ENCODE results near the gene DEK. TPM values are rescaled to one million over a fixed set of nuclear protein-coding genes. Genes with fewer than 3 reads are reported as not detected.

DEK gene
- total RNA-seq, 1 donor from 2014 or later: 64.9 TPM

- Histone ChIP-seq H3K27me3 (no peaks in the 10 kb centered on the region), H3K4me3 (no peak overlapping the region), H3K9me3 (no peaks in the 10 kb centered on the region), H3K27ac (no peak overlapping the region), H3K4me1 (peaks cover 15% of the 10 kb centered on the region), H3K36me3 (peaks cover 34% of the 10 kb centered on the region)
- no peak for TF ChIP-seq CTCF (IDR thresholded peaks at IDR 0.05)
- intact Hi-C loops (cut with DNase I): no loop called here
- no peak for ATAC-seq
- DNase-seq: no peak
Measured at GRCh38 chr6:18259675-18260447, 4.5 kb downstream of the DEK start.

- no peak overlapping the region for H3K27ac ChIP-seq
- DNase-seq (no peak), ATAC-seq (no peak)
- peaks cover under 1% of the 10 kb centered on the region for H3K4me1 ChIP-seq
- TF ChIP-seq CTCF (IDR thresholded peaks at IDR 0.05): no peak
- peaks cover 74% of the 10 kb centered on the region for H3K36me3 ChIP-seq
- H3K27me3 ChIP-seq: no peaks in the 10 kb centered on the region
- H3K4me3 ChIP-seq: no peak overlapping the region
- H3K9me3 ChIP-seq: no peaks in the 10 kb centered on the region
- intact Hi-C loops (cut with DNase I): no loop called here
Measured at GRCh38 chr6:18254793-18255192, 9.5 kb downstream of the DEK start.

GRCh38 chr6:18253635-18254034 is 10.7 kb downstream of the DEK start:
- H3K4me1 ChIP-seq: no peaks in the 10 kb centered on the region
- ATAC-seq: no peak
- TF ChIP-seq CTCF (IDR thresholded peaks at IDR 0.05): no peak
- H3K27ac ChIP-seq: no peak overlapping the region
- H3K9me3 ChIP-seq: no peaks in the 10 kb centered on the region
- H3K27me3 ChIP-seq: no peaks in the 10 kb centered on the region
- no peak overlapping the region for H3K4me3 ChIP-seq
- peaks cover 85% of the 10 kb centered on the region for H3K36me3 ChIP-seq
- DNase-seq: no peak
- intact Hi-C loops (cut with DNase I): no loop called here

GRCh38 chr6:18249271-18249670 is 15.1 kb downstream of the DEK start:
- ATAC-seq: no peak
- Histone ChIP-seq H3K4me1 (no peaks in the 10 kb centered on the region), H3K9me3 (no peaks in the 10 kb centered on the region), H3K36me3 (peaks cover 68% of the 10 kb centered on the region), H3K27me3 (no peaks in the 10 kb centered on the region), H3K27ac (no peak overlapping the region), H3K4me3 (no peak overlapping the region)
- intact Hi-C loops (cut with DNase I): no loop called here
- DNase-seq: no peak
- no peak for TF ChIP-seq CTCF (IDR thresholded peaks at IDR 0.05)

GRCh38 chr6:18248698-18249097 is 15.6 kb downstream of the DEK start:
- TF ChIP-seq CTCF (IDR thresholded peaks at IDR 0.05): no peak
- no peaks in the 10 kb centered on the region for H3K4me1 ChIP-seq
- intact Hi-C loops (cut with DNase I): no loop called here
- no peak overlapping the region for H3K4me3 ChIP-seq
- H3K9me3 ChIP-seq: no peaks in the 10 kb centered on the region
- ATAC-seq (no peak), DNase-seq (no peak)
- no peaks in the 10 kb centered on the region for H3K27me3 ChIP-seq
- peaks cover 67% of the 10 kb centered on the region for H3K36me3 ChIP-seq
- no peak overlapping the region for H3K27ac ChIP-seq
